Measurements from ENCODE around the gene CDC42BPG. TPM values are rescaled to one million over a fixed set of nuclear protein-coding genes. Genes with fewer than 3 reads are reported as not detected.
"Not testable (repeated sequence)": the region's sequence is repeated elsewhere in the genome, so short reads cannot be mapped to it uniquely, and the experiment has no call there.

CDC42BPG gene
- total RNA-seq, 1 donor from 2014 or later = 0.32 TPM

DNA sequence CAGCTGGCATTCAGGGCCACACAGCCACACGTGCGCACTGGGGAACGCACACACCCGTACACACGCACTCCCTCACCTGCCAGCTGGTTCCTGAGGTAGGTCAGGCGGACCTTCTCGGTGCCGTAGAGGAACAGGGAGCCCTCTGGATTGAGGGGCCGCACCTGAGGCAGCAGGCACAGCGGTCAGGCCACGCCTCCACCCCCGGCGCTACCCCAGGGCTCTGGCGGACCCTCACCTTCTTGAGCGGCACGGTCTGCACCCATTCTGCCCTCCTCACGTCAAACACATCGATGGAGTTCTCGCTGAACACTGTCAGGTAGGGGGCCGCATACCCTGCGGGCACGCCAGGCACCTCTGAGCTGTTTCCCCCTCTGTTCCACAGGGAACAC is 17.0 kb downstream of the CDC42BPG start:
- intact Hi-C loops (cut with micrococcal nuclease) = no loop called here
- DNase-seq (ENCODE audit: low spot score) = no peak
- Mint-ChIP-seq H3K27ac (no peak overlapping the region), H3K9me3 (no peaks in the 10 kb centered on the region), H3K4me3 (ENCODE audit: low read depth) (no peak overlapping the region), H3K36me3 (ENCODE audit: low read depth) (no peaks in the 10 kb centered on the region), H3K4me1 (ENCODE audit: low read depth) (no peaks in the 10 kb centered on the region), H3K27me3 (ENCODE audit: low read depth) (peaks cover 3% of the 10 kb centered on the region)

DNA sequence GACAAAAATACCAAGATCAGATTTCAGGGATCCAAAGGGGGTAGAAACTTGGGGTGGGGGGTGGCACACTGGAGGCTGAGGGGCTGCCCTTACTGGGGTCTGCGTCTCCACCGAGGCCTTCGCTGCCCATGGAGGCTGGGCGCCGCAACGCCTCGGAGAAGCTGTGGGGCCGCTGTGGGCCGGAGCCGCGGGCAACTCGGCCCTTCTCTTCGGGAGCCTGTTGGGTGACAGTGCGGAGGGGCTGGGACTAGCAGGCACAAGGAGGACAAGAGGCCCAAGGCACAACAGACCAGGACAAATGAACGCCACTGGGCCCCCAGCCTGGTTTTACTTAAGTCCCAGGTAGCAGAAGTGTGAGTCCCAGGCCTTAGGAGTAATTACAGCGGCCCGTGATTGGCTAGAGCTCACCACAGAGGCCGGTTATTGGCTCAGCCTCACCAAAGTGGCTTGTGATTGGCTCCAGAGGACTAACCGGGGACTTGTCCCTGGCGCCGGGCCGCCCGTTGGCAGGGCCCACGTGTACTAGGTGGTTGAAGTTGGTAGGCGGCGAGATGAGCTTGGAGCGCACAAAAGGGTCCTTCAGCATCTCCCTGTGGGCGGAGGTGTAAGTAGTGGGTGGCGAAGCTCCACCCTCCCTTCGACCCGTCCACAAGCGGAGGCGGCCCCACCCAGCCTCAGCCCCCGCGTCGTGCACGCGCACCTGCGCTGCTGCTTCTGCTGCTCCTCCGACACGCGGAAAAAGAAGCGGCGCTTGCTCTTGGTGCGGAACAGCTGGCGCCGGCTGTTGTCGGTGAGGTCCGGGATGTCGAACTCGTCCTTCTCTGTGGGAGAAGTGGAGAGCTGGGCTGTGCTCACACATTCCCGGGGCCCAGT is 17.6 kb downstream of the CDC42BPG start:
- no peaks in the 10 kb centered on the region for H3K4me1 Mint-ChIP-seq (ENCODE audit: low read depth)
- intact Hi-C loops (cut with micrococcal nuclease) = no loop called here
- H3K4me3 Mint-ChIP-seq (ENCODE audit: low read depth) = no peak overlapping the region
- no peaks in the 10 kb centered on the region for H3K36me3 Mint-ChIP-seq (ENCODE audit: low read depth)
- H3K27ac Mint-ChIP-seq = no peak overlapping the region
- peaks cover 3% of the 10 kb centered on the region for H3K27me3 Mint-ChIP-seq (ENCODE audit: low read depth)
- no peak for DNase-seq (ENCODE audit: low spot score)
- H3K9me3 Mint-ChIP-seq = no peaks in the 10 kb centered on the region

DNA sequence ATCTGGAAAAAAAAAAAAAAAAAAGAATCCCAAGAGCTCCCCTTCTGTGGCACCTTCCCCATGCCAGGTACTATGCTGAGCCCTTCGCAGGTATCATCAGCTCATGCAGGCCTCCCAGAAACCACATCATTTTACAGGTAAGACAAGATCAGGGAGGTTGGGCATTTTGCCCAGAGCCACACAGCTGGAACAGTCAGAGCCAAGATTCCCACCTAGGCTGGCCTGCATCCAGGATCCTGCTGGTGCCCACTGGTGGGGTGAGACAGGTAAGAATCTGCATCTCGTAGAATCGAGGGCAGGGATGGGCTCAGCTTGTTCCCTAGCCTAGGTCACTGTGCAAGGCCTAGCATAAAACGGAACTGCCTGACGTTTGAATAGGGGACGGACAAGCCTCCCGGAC is 18.4 kb downstream of the CDC42BPG start:
- Mint-ChIP-seq H3K4me1 (ENCODE audit: low read depth) (no peaks in the 10 kb centered on the region), H3K36me3 (ENCODE audit: low read depth) (no peaks in the 10 kb centered on the region), H3K27ac (no peak overlapping the region), H3K9me3 (no peaks in the 10 kb centered on the region), H3K4me3 (ENCODE audit: low read depth) (no peak overlapping the region), H3K27me3 (ENCODE audit: low read depth) (peaks cover 3% of the 10 kb centered on the region)
- DNase-seq (ENCODE audit: low spot score) = no peak
- intact Hi-C loops (cut with micrococcal nuclease) = no loop called here

DNA sequence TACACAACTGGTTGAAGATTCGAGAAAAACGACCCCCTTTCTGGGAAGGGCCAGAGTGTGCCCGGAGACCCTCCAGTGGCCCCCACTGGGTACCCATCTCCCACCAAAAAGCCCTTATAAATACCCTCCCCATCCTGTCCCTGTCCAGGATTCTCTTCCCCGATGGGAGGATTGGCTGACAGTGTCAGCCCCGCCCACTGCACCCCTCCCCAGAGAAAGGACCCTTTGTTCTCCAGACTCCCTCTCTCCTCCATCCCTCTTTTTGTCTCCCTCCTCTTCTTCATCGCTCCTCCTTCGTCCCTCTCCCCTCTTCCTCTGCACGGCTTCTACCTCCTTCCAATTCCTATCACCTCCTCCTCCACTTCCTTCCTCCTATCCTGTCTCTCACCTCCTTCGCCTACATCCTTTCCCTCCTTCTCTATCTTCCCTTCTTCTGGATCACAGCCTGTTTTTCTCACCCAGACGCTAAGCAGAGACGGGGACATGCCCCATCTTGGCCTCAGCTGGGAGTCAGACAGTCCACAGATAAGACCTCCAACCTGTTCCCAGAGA is 20.8 kb downstream of the CDC42BPG start:
- no peaks in the 10 kb centered on the region for H3K36me3 Mint-ChIP-seq (ENCODE audit: low read depth)
- H3K4me1 Mint-ChIP-seq (ENCODE audit: low read depth) = no peaks in the 10 kb centered on the region
- intact Hi-C loops (cut with micrococcal nuclease) = no loop called here
- H3K27ac Mint-ChIP-seq = no peak overlapping the region
- H3K4me3 Mint-ChIP-seq (ENCODE audit: low read depth) = no peak overlapping the region
- peaks cover 3% of the 10 kb centered on the region for H3K27me3 Mint-ChIP-seq (ENCODE audit: low read depth)
- H3K9me3 Mint-ChIP-seq = no peaks in the 10 kb centered on the region
- DNase-seq (ENCODE audit: low spot score) = no peak

DNA sequence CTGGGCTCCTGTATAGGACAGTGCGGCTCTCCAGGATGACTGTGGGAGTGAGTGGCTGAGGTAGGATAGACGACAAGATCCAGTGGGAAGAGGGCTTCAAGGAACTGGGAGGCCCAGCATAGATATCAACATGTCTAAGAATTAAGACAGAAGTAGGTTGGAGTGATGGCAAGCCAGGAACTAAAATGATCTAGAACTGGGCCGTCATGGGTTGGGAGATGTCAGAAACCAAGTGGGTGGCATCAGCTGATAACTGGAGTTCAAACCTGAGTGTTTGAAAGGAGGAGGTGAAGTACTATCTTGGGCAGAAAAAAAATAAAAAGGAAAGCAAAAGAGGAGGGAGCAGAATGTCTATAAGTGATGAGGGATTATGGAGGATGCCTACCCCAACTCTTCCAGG is 27.0 kb downstream of the CDC42BPG start:
- Mint-ChIP-seq H3K27ac (no peak overlapping the region), H3K4me3 (ENCODE audit: low read depth) (no peak overlapping the region), H3K36me3 (ENCODE audit: low read depth) (no peaks in the 10 kb centered on the region), H3K4me1 (ENCODE audit: low read depth) (no peaks in the 10 kb centered on the region), H3K27me3 (ENCODE audit: low read depth) (no peaks in the 10 kb centered on the region), H3K9me3 (no peaks in the 10 kb centered on the region)
- intact Hi-C loops (cut with micrococcal nuclease) = no loop called here
- no peak for DNase-seq (ENCODE audit: low spot score)

DNA sequence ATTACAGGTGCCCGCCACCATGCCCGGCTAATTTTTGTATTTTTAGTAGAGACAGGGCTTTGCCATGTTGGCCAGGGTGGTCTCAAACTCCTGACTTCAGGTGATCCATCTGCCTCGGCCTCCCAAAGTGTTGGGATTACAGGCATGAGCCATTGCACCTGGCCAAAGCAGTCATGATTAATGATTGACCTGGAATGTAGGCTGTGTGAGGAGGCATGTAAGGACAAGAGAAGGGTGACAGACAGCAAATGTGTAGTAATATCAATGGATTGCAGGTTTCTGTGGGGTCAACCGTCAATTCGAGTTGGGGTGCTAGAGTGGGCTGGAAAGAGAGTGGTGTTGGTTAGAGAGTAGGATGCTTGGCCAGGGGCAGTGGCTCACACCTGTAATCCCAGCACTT is 29.0 kb downstream of the CDC42BPG start:
- not testable (repeated sequence) for DNase-seq (ENCODE audit: low spot score)

DNA sequence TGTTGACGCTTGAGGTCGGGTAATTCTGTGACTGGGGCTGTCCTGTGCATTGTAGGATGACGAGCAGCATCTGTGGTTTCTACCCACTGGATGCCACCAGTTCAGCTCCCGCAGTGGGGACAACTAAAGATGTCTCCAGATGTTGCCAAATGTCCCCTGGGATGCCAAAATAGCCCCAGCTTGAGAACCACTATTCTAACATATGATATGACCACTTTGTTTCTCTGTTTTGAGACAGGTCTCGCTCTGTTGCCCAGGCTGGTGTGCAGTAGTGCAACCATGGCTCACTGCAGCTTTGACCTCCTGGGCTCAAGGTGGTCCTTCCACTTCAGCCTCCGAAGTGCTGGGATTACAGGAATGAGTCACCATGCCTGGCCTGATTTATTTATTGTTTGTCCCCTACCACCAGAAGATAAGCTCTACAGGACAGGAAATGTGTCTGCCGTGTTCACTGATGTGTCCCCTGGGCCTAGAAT is 29.7 kb downstream of the CDC42BPG start:
- Mint-ChIP-seq H3K9me3 (no peaks in the 10 kb centered on the region), H3K4me3 (ENCODE audit: low read depth) (no peak overlapping the region), H3K4me1 (ENCODE audit: low read depth) (peaks cover 7% of the 10 kb centered on the region), H3K27me3 (ENCODE audit: low read depth) (no peaks in the 10 kb centered on the region), H3K36me3 (ENCODE audit: low read depth) (peaks cover 3% of the 10 kb centered on the region), H3K27ac (no peak overlapping the region)
- no peak for DNase-seq (ENCODE audit: low spot score)
- intact Hi-C loops (cut with micrococcal nuclease) = no loop called here

More for the DNA sequence above, 29.0 kb downstream of the CDC42BPG start:
- H3K4me3 Mint-ChIP-seq (ENCODE audit: low read depth); intact Hi-C loops (cut with micrococcal nuclease); H3K4me1 Mint-ChIP-seq (ENCODE audit: low read depth); H3K36me3 Mint-ChIP-seq (ENCODE audit: low read depth); H3K27ac Mint-ChIP-seq; H3K27me3 Mint-ChIP-seq (ENCODE audit: low read depth); H3K9me3 Mint-ChIP-seq: not testable (repeated sequence)

DNA sequence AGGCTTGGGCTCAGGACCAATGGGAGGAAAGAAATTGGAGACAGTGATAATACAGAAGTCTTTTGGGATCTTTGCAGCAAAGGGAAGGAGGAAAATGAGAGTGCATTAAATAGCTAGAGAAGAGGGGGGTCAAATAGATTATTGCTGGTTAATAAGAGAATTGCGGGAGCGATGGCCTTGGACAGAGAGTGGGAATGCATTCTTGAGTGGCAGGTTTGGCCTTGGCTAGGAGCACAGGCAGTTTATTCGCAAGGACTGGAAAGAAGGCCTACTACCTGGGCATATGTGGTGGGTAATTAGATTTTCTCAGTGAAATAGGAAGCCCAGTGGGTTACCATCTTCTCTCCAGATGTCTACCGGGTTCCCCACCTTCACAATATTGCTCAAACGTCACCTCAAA is 30.6 kb downstream of the CDC42BPG start:
- Mint-ChIP-seq H3K4me1 (ENCODE audit: low read depth) (peaks cover 13% of the 10 kb centered on the region), H3K27ac (no peak overlapping the region), H3K36me3 (ENCODE audit: low read depth) (peaks cover 3% of the 10 kb centered on the region), H3K27me3 (ENCODE audit: low read depth) (no peaks in the 10 kb centered on the region), H3K9me3 (no peaks in the 10 kb centered on the region), H3K4me3 (ENCODE audit: low read depth) (no peak overlapping the region)
- no peak for DNase-seq (ENCODE audit: low spot score)
- intact Hi-C loops (cut with micrococcal nuclease) = no loop called here

DNA sequence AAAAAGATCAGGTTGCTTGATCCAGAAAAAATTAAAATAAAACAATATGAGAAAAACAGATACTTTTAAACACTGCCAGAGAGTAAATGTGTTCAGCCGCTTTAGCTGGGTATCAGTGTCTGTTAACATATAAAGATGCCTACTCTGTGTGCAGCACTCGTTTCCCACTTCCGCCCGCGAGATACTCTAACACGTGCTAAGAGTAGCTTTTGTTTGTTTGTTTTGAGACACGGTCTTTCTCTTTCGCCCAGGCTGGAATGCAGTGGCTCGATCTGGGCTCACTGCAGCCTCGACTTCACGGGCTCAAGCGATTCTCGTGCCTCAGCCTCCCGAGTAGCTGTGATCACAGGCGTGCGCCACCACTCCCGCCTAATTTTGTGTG is 33.6 kb downstream of the CDC42BPG start:
- H3K4me1 Mint-ChIP-seq (ENCODE audit: low read depth) = peaks cover 20% of the 10 kb centered on the region
- peak overlapping the region; percentile 94 for H3K27ac Mint-ChIP-seq
- peaks cover 20% of the 10 kb centered on the region for H3K36me3 Mint-ChIP-seq (ENCODE audit: low read depth)
- H3K27me3 Mint-ChIP-seq (ENCODE audit: low read depth) = no peaks in the 10 kb centered on the region
- intact Hi-C loops (cut with micrococcal nuclease) = loop anchor here (2.0 kb wide), 1 partner anchor 48 kb away; no protein-coding TSS in a partner anchor
- no peak for DNase-seq (ENCODE audit: low spot score)
- H3K4me3 Mint-ChIP-seq (ENCODE audit: low read depth) = peak overlapping the region; percentile 98
- no peaks in the 10 kb centered on the region for H3K9me3 Mint-ChIP-seq

DNA sequence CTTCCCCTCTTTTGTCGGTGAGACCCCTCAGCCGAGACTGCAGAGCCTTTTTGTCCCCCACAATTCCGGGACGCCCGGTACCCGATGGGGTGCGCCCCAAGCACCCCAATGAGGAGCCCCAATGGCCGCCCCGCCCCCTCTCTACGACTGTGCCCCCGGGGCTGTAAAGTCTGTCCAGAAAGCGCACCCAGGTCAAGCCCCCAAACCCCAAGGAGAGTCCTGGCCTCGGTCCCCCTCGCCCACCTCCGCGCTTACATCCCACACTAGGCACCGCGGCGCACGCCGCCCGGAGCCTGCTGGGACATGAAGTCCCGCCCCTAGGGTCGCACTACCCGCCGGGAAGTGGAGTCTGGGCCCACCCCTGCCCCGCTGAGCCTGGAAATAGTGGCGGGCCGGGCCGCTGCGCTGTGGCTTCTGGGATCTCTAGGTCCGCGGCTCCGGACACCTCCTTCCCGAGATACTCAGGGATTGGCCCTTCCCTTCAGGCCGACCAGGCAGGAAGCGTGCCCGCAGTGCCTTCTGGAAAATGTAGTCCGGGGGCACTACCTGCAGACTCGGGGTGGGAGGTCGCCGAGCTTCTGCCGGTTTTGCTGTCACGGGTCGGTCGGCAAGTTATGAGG is 34.1 kb downstream of the CDC42BPG start, which contains the start of gene MEN1:
MEN1 (minus strand) TSS at position 281 of the 620 bp plus-strand sequence. CDS start 442 bp downstream, outside the sequence.
- peak within 1 kb of the TSS; percentile 98 for H3K4me3 Mint-ChIP-seq (ENCODE audit: low read depth)
- H3K9me3 Mint-ChIP-seq = no peaks in the 10 kb centered on the region
- H3K36me3 Mint-ChIP-seq (ENCODE audit: low read depth) = peaks cover 24% of the 10 kb centered on the region
- no peaks in the 10 kb centered on the region for H3K27me3 Mint-ChIP-seq (ENCODE audit: low read depth)
- H3K4me1 Mint-ChIP-seq (ENCODE audit: low read depth) = peaks cover 22% of the 10 kb centered on the region
- DNase-seq (ENCODE audit: low spot score) = peak; percentile 77
- intact Hi-C loops (cut with micrococcal nuclease) = loop anchor here (2.0 kb wide), 1 partner anchor 48 kb away; no protein-coding TSS in a partner anchor
- peak within 1 kb of the TSS; percentile 94 for H3K27ac Mint-ChIP-seq

DNA sequence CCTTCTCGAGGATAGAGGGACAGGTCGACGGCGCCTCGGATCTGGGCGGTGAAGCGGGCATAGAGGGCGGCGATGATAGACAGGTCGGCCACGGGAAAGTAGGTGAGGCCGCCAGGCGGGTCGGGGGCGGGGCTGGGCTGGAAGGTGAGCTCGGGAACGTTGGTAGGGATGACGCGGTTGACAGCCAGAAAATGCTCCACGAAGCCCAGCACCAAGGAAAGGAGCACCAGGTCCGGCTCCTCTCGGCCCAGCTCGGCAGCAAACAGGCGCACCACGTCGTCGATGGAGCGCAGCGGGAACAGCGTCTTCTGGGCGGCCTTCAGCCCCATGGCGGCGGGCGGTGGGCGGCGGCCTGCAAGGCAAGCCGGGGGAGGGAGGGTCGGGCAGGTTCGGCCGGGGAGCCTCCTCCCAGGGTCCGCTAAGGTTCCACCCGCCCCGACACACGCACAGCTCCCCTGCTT is 34.6 kb downstream of the CDC42BPG start:
- H3K4me3 Mint-ChIP-seq (ENCODE audit: low read depth) = peak overlapping the region; percentile 98
- no peaks in the 10 kb centered on the region for H3K9me3 Mint-ChIP-seq
- H3K36me3 Mint-ChIP-seq (ENCODE audit: low read depth) = peaks cover 26% of the 10 kb centered on the region
- H3K4me1 Mint-ChIP-seq (ENCODE audit: low read depth) = peaks cover 22% of the 10 kb centered on the region
- no peak for DNase-seq (ENCODE audit: low spot score)
- H3K27ac Mint-ChIP-seq = peak overlapping the region; percentile 94
- intact Hi-C loops (cut with micrococcal nuclease) = loop anchor here (2.0 kb wide), 1 partner anchor 49 kb away; no protein-coding TSS in a partner anchor
- no peaks in the 10 kb centered on the region for H3K27me3 Mint-ChIP-seq (ENCODE audit: low read depth)

DNA sequence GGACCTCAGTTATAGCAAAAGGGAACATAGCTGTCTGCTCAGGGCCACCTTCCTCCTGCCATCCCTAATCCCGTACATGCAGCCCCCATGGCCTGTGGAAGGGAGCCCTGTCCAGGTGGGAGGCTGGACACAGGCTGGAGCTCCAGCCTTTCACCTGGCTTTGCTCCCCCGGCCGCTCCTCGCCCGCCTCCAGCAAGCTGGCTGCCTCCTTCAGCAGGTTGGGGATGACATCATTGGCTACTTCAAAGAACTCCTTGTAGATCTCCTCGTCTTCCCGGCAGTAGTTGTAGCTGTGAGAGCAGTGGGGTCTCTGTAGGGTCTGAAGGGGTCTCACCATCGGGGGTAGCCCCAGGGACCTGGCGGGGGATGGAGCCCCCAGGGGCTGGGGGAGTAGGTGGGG is 39.0 kb downstream of the CDC42BPG start:
- Mint-ChIP-seq H3K36me3 (ENCODE audit: low read depth) (peaks cover 33% of the 10 kb centered on the region), H3K27ac (no peak overlapping the region), H3K27me3 (ENCODE audit: low read depth) (no peaks in the 10 kb centered on the region), H3K9me3 (no peaks in the 10 kb centered on the region), H3K4me1 (ENCODE audit: low read depth) (peaks cover 24% of the 10 kb centered on the region), H3K4me3 (ENCODE audit: low read depth) (no peak overlapping the region)
- intact Hi-C loops (cut with micrococcal nuclease) = no loop called here
- no peak for DNase-seq (ENCODE audit: low spot score)

All from activated T-helper 2 cell treated with anti-CD3 and anti-CD28 coated beads, Interferon-gamma antibody, Interleukin-2, Interleukin-4, amounts not matched to agents 10 μg/mL and 5 μg/mL and 100 μg/mL, durations not matched to agents 14 hours and 24 hours and 36 hours (primary cell).